Stimulated activated CD8-positive, alpha-beta memory T cell treated with anti-CD3 and anti-CD28 coated beads, Interleukin-4, amount 100 ng/mL, for 4 hours (primary cell): ENCODE data around the gene RMDN3.
A peak's percentile ranks its signal among the peaks of the same experiment; 100 is the strongest.

Experiments used
- DNase-seq, 2 donors: peaks; one replicate each; pipeline ENCODE4 v3.0.0-alpha.2; 2020; ENCODE audit warnings: low read depth in 2 of 2, low spot score in 1 of 2

Gene RMDN3

DNA sequence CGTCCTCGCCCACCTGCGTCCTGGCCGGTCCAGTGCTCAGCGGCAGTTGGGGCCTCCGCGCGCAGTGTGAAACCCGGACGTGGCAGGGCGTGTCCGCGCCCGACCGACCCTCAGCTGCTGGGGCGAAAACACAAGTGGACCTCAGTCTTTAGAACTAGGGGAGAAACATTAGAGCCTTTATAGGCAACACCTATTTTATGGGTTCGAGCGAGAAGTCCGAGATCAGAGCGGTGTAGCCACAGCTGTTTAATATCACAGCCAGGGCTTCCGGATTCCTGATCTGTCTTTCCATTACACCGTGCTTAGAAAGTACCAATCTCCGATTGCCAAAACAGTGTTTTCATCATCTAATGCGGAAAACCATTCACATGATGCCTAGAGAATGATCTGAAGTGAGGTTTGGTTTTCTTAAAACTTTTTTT is 59.6 kb downstream of the RMDN3 start:
- no peak for DNase-seq

DNA sequence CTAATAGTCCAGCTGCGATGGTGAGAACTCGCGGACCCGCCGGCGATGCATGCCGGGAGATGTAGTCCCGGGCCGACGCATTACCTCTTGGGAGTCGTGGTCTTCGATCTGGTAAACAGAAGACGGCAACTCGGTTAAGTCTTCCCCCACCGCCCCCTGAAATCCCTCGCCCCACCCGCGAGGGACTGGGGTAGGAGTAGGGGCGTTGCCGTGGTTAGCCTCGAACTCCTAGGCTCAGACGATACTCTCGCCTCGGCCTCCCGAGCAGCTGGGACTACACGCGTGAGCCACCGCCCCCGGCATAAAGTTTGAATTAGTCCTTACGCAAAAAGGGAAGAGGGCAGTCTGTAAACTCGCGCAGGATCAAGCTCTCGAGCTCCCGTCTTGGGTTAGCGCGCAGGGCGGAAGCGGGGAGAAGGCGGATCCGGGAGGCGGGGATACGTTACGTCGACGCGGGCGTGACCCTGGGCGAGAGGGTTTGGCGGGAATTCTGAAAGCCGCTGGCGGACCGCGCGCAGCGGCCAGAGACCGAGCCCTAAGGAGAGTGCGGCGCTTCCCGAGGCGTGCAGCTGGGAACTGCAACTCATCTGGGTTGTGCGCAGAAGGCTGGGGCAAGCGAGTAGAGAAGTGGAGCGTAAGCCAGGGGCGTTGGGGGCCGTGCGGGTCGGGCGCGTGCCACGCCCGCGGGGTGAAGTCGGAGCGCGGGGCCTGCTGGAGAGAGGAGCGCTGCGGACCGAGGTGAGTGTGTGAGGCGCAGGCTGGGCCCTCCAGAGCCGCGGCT is 60.2 kb downstream of the RMDN3 start, which contains the start of gene RAD51:
Gene RAD51, plus strand, starts transcription at position 487 of the 781 bp plus-strand sequence. CDS start 3,585 bp downstream, outside the sequence.
- DNase-seq = peak; percentile 81 to 83

DNA sequence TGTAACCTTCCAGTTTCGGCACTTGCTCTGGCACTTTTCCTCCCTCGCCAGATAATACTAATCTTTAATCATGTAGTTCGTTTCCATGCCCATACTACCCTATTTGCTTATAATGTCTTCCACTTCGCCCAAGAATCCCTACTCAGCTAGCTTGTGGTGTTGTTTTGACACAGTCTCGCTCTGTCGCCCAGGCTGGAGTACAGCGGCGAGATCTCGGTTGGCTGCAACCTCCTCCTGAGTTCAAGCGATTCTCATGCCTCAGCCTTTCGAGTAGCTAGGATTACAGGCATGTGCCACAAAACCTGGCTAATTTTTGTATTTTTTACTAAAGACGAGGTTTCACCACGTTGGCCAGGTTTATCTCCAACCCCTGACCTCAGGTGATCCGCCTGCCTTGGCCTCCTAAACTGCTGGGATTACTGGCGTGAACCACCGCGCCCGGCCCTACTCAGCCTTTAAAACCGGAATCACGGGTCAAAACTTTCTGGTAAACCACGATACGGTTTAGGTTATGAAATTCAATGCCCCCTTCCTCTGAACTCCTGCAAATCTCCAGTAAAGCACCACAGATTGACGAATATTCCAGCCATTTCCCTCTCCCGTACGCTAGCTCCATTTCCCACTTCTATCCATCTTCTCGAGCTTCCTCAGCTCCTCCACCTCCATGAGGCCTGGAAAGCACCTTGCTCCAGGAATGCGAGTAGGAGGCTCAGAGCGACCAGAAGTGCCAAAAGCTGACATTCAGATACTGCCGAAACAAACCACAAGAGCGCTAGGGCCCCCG is 61.0 kb downstream of the RMDN3 start:
- no peak for DNase-seq

DNA sequence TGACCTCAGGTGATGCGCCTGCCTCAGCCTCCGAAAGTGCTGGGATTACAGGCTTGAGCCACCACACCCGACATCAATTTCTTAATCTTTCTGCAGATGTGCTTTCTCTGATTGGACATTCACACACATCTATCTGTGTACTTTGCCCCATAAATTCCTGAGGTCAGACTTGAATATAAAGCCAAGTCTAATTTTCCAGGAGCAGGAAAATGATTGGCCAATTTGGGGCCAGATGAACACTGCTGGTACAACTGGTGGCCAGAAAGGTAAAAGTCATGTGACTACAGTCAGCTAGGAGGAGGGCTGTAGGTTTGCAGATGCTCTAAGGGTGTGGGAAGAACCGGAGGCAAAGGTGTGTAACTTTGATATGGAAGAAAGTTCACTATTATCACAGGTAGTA is 63.3 kb downstream of the RMDN3 start:
- no peak for DNase-seq

DNA sequence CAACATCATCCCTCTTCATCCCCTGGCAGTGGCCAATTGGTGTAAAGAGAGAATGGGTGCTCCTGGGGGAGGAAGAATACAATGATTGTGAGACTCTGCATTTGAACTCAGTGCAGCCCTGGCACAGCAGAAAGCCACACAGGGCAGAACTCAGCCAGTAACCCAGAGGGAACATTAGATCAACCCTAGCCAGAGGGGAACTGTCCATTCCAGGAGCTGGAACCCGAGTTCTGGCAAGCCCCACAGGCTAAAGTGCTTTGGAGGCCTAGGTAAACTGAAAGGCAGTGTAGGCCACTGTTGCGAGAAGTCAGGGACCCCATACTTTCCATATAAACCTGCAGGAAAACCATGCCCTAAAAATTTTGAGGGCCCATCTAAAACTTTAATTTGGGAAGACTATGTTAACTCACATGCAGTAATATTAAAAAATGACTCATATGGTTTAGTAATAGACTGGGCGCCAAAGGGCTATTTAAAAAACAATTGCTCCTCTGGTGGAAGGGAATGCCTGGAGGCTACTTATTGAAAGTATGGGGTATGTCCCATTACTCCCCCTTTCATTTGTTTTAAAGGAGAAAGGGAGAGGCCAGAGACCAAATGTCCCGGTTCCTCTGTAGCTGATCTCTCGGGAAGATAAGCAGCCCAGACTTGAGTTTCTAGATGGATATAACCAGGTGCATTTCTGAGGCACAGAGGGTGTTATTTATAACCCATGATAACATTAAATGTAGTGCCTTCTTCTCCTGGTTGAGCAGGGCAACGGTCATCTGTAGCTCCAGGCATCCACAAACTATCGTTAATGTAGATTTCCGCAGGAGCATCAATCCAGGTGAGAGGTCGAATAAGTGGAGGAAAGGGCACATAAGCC is 65.9 kb downstream of the RMDN3 start:
- DNase-seq = no peak
